IMR-90 (cell line): ENCODE data around the gene RBFA. TPM values are rescaled to one million over a fixed set of nuclear protein-coding genes. Genes with fewer than 3 reads are reported as not detected.

Source experiments
- ATAC-seq: fragments of 200-7000 bp; cut with Tn5 transposase; 2 replicates; pipeline ENCODE4 v1.9.1; 2020; ENCODE audit warnings: low read depth, mild to moderate bottlenecking, moderate library complexity
- BruUV-seq: library from RNA; stranded (reverse); fragments of 400-500 nt; replicated peaks from 2 replicates; lab custom pipeline; 2021; lab: Mats Ljungman, UMichigan
- CTCF ChIA-PET: fragments of 300-600 bp; formaldehyde crosslinking; extraction: SDS; loops from one replicate; lab custom pipeline; 2021; ENCODE audit warnings: antibody characterized with exemption; lab: Yijun Ruan, JAX
- POLR2A ChIA-PET: fragments of 300-600 bp; sonication (Branson Sonifier 250); formaldehyde crosslinking; loops from one replicate; lab custom pipeline; 2022; ENCODE audit warnings: antibody characterized with exemption; ENCODE audit not compliant: unreplicated experiment; lab: Charles Lee
- DNase-seq: peaks from one replicate; pipeline ENCODE4 v3.0.0; 2013
- H2AFZ ChIP-seq: replicated peaks from 2 replicates; pipeline ENCODE3; 2013; ENCODE audit warnings: low read length, mild to moderate bottlenecking; ENCODE audit not compliant: poor library complexity
- H2AK5ac ChIP-seq: 2 replicates; pipeline ENCODE4 v1.6.1; 2013; ENCODE audit warnings: low read depth, low read length, inconsistent platforms
- H2AK9ac ChIP-seq: replicated peaks from 2 replicates; pipeline ENCODE3; 2013; ENCODE audit warnings: mild to moderate bottlenecking, low read depth, low read length, moderate library complexity; ENCODE audit not compliant: poor library complexity
- H2BK120ac ChIP-seq: 2 replicates; pipeline ENCODE4 v1.6.1; 2013; ENCODE audit warnings: low read depth, low read length, inconsistent platforms
- H2BK15ac ChIP-seq: 3 replicates; pipeline ENCODE4 v1.6.1; 2013; ENCODE audit warnings: low read depth, low read length, inconsistent platforms
- H2BK20ac ChIP-seq: 2 replicates; pipeline ENCODE4 v1.6.1; 2013; ENCODE audit warnings: low read depth, mild to moderate bottlenecking, inconsistent platforms, low read length, moderate library complexity
- H2BK5ac ChIP-seq: 2 replicates; pipeline ENCODE4 v1.6.1; 2013; ENCODE audit warnings: mild to moderate bottlenecking, low read depth, low read length, inconsistent platforms; ENCODE audit not compliant: poor library complexity, severe bottlenecking
- H3K14ac ChIP-seq: replicated peaks from 2 replicates; pipeline ENCODE4 v1.6.1; 2013; ENCODE audit warnings: low read depth, low read length, inconsistent platforms
- H3K18ac ChIP-seq: 2 replicates; pipeline ENCODE4 v1.6.1; 2013; ENCODE audit warnings: low read depth, low read length, control low read depth
- H3K23ac ChIP-seq: 2 replicates; pipeline ENCODE4 v1.6.1; 2013; ENCODE audit warnings: low read depth, low read length, inconsistent platforms
- H3K27ac ChIP-seq: 2 replicates; pipeline ENCODE4 v1.5.1; 2013; ENCODE audit warnings: mild to moderate bottlenecking, control low read depth, low read length; ENCODE audit not compliant: insufficient read depth
- H3K27me3 ChIP-seq: 2 replicates; pipeline ENCODE4 v1.6.1; 2013; ENCODE audit warnings: low read length; ENCODE audit not compliant: control insufficient read depth, insufficient read depth
- H3K36me3 ChIP-seq: 2 replicates; pipeline ENCODE4 v1.6.1; 2013; ENCODE audit warnings: low read length, mixed read lengths; ENCODE audit not compliant: control insufficient read depth, insufficient read depth
- H3K4ac ChIP-seq: 2 replicates; pipeline ENCODE4 v1.6.1; 2013; ENCODE audit warnings: low read depth, low read length, inconsistent platforms
- H3K4me1 ChIP-seq: 2 replicates; pipeline ENCODE4 v1.6.1; 2013; ENCODE audit warnings: low read length, mixed read lengths; ENCODE audit not compliant: control insufficient read depth, insufficient read depth
- H3K4me2 ChIP-seq: 2 replicates; pipeline ENCODE4 v1.6.1; 2013; ENCODE audit warnings: low read depth, mild to moderate bottlenecking, control low read depth, low read length, moderate library complexity
- H3K4me3 ChIP-seq: 2 replicates; pipeline ENCODE4 v1.5.1; 2013; ENCODE audit warnings: low read depth, mild to moderate bottlenecking, control low read depth, low read length, moderate library complexity; ENCODE audit not compliant: insufficient read depth
- H3K56ac ChIP-seq: 2 replicates; pipeline ENCODE4 v1.6.1; 2013; ENCODE audit warnings: low read length, inconsistent platforms; ENCODE audit not compliant: insufficient read depth; ENCODE audit errors: extremely low read depth
- H3K79me1 ChIP-seq, 2 experiments: 2 replicates each; pipeline ENCODE4 v1.6.1; 2013; ENCODE audit warnings: low read length in 2 of 2, inconsistent platforms in 1 of 2, low read depth in 1 of 2
- H3K9ac ChIP-seq: 2 replicates; pipeline ENCODE4 v1.6.1; 2013; ENCODE audit warnings: low read depth, low read length, control low read depth
- H3K9me1 ChIP-seq: 2 replicates; pipeline ENCODE4 v1.6.1; 2013; ENCODE audit warnings: low read length, inconsistent platforms; ENCODE audit not compliant: insufficient read depth
- H3K9me3 ChIP-seq: 2 replicates; pipeline ENCODE4 v1.6.1; 2013; ENCODE audit warnings: low read length; ENCODE audit not compliant: control insufficient read depth, insufficient read depth
- H4K20me1 ChIP-seq: 2 replicates; pipeline ENCODE4 v1.6.1; 2013; ENCODE audit warnings: low read length, inconsistent platforms; ENCODE audit not compliant: insufficient read depth
- H4K5ac ChIP-seq: 2 replicates; pipeline ENCODE4 v1.6.1; 2013; ENCODE audit warnings: mild to moderate bottlenecking, low read depth, low read length, control low read depth
- H4K8ac ChIP-seq, 2 experiments: 2 replicates each; pipeline ENCODE4 v1.6.1; 2013; ENCODE audit warnings: low read depth in 2 of 2, low read length in 2 of 2, control low read depth in 1 of 2, inconsistent platforms in 1 of 2
- H4K91ac ChIP-seq: 2 replicates; pipeline ENCODE4 v1.6.1; 2013; ENCODE audit warnings: low read depth, low read length, inconsistent platforms; ENCODE audit not compliant: insufficient read depth
- BHLHE40 ChIP-seq: fragments of 150-350 bp; IDR thresholded peaks from 2 replicates; pipeline ENCODE4 v1.6.1; 2016; ENCODE audit warnings: mild to moderate bottlenecking, low read depth, low read length
- CEBPB ChIP-seq: IDR thresholded peaks from 2 replicates; pipeline ENCODE4 v1.6.1; 2012; ENCODE audit warnings: low read depth, low read length, improper control_type of control experiment
- MAFK ChIP-seq: IDR thresholded peaks from 2 replicates; pipeline ENCODE4 v1.6.1; 2012; ENCODE audit warnings: low read depth, low read length, improper control_type of control experiment
- MAZ ChIP-seq: IDR thresholded peaks from 2 replicates; pipeline ENCODE4 v1.6.1; 2012; ENCODE audit warnings: low read depth, mild to moderate bottlenecking, low read length, improper control_type of control experiment, moderate library complexity, borderline replicate concordance
- MXI1 ChIP-seq: IDR thresholded peaks from 2 replicates; pipeline ENCODE4 v1.6.1; 2012; ENCODE audit warnings: low read depth, mild to moderate bottlenecking, low read length, moderate library complexity, borderline replicate concordance
- NFE2L2 ChIP-seq: fragments of 150-350 bp; IDR thresholded peaks from 2 replicates; pipeline ENCODE4 v1.6.1; 2016; ENCODE audit warnings: low read depth, mild to moderate bottlenecking, low read length
- POLR2A ChIP-seq: IDR thresholded peaks from 2 replicates; pipeline ENCODE4 v1.6.1; 2012; ENCODE audit warnings: mild to moderate bottlenecking, low read depth, low read length
- RAD21 ChIP-seq: IDR thresholded peaks from 2 replicates; pipeline ENCODE4 v1.6.1; 2012; ENCODE audit warnings: low read length, improper control_type of control experiment
- RCOR1 ChIP-seq: IDR thresholded peaks from 2 replicates; pipeline ENCODE4 v1.6.1; 2012; ENCODE audit warnings: mild to moderate bottlenecking, low read length, improper control_type of control experiment; ENCODE audit not compliant: insufficient replicate concordance
- RFX5 ChIP-seq: IDR thresholded peaks from 2 replicates; pipeline ENCODE4 v1.8.0; 2012; ENCODE audit warnings: low read depth, mild to moderate bottlenecking, low read length, moderate library complexity
- SMC3 ChIP-seq: fragments of 150-350 bp; IDR thresholded peaks from 2 replicates; pipeline ENCODE4 v1.6.1; 2016; ENCODE audit warnings: low read depth, mild to moderate bottlenecking, antibody characterized with exemption, low read length, moderate library complexity
- WGBS, 2 experiments: methylation state at CpG; one replicate each; pipeline versions ENCODE4 v1.1.5 to v1.1.7; 2013; ENCODE audit warnings: missing lambda C conversion rate in 2 of 2; ENCODE audit not compliant: insufficient read length in 1 of 2; ENCODE audit errors: extremely low coverage in 2 of 2; 5-methylcytosine and 5-hydroxymethylcytosine counted together
- dilution Hi-C: fragments of 300-500 bp; cut with HindIII; formaldehyde crosslinking; loops from one replicate; pipeline ENCODE4 v1.14.3; 2018; ENCODE audit warnings: low sequenced_read_pairs; ENCODE audit not compliant: unreplicated experiment
- in situ Hi-C: fragments of 300-500 bp; cut with MboI; formaldehyde crosslinking; loops from 3 replicates; pipeline ENCODE4 v1.14.3; 2019; ENCODE audit warnings: low sequenced_read_pairs, inconsistent platforms, mixed read lengths
- intact Hi-C: fragments of 100-400 bp; cut with micrococcal nuclease; formaldehyde crosslinking; loops from 2 replicates; pipeline ENCODE4 v1.10.0; 2022
- polyA plus RNA-seq, 3 experiments: library from polyadenylated mRNA; depleted of rRNA; stranded (reverse); fragments of >200 nt; gene quantifications; 2 replicates each; pipeline ENCODE4 v1.2.3, GENCODE V29; 2012; ENCODE audit warnings: low replicate concordance in 1 of 3
- total RNA-seq: library from RNA; depleted of rRNA; stranded (reverse); fragments of >200 nt; gene quantifications from 2 replicates; pipeline ENCODE4 v1.2.3, GENCODE V29; 2012
- TF ChIP-seq, protein P1 (sequence below): conservative IDR thresholded peaks from 2 replicates; pipeline ENCODE4 v1.5.1; 2012; ENCODE audit warnings: mild to moderate bottlenecking, low read depth, low read length, improper control_type of control experiment
- TF ChIP-seq, protein P2 (sequence below): fragments of 150-350 bp; IDR thresholded peaks from 2 replicates; pipeline ENCODE4 v1.6.1; 2017; ENCODE audit warnings: mild to moderate bottlenecking, antibody characterized with exemption, low read length, low read depth
- TF ChIP-seq, protein P3 (sequence below): fragments of 150-350 bp; IDR thresholded peaks from 2 replicates; pipeline ENCODE4 v1.6.1; 2016; ENCODE audit warnings: low read depth, mild to moderate bottlenecking, low read length, moderate library complexity, borderline replicate concordance

Gene RBFA
- total and polyA plus RNA-seq, 2 of the 4 experiments (the other 2 are of a cell fraction): 21.0 to 38.0 TPM

DNA sequence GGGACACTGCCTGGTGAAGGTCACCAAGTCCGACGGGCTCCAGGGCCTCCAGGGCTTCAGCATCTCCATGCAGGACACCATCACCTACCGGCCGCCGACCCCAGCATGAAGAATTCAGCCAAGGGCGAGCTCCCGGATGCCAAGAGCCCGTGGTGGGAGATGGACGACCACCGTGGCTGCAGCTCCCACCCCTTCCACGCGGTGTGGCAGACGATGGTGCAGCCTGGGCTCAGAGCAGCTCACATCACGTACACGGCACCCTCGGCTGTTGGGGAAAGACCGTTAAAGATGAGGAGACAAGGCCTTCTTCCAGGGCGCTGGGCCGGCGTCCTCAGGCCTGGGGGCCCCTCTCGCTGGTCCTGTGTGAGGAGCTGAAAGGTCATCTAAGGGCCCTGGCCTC is 43.6 kb downstream of the RBFA start:
- TF ChIP-seq RCOR1 (no peak), CEBPB (no peak), SMC3 (no peak), MAFK (no peak), RFX5 (no peak), POLR2A (no peak), MAZ (no peak), MXI1 (no peak), BHLHE40 (no peak), RAD21 (no peak), NFE2L2 (no peak)
- TF ChIP-seq, protein P1, sequence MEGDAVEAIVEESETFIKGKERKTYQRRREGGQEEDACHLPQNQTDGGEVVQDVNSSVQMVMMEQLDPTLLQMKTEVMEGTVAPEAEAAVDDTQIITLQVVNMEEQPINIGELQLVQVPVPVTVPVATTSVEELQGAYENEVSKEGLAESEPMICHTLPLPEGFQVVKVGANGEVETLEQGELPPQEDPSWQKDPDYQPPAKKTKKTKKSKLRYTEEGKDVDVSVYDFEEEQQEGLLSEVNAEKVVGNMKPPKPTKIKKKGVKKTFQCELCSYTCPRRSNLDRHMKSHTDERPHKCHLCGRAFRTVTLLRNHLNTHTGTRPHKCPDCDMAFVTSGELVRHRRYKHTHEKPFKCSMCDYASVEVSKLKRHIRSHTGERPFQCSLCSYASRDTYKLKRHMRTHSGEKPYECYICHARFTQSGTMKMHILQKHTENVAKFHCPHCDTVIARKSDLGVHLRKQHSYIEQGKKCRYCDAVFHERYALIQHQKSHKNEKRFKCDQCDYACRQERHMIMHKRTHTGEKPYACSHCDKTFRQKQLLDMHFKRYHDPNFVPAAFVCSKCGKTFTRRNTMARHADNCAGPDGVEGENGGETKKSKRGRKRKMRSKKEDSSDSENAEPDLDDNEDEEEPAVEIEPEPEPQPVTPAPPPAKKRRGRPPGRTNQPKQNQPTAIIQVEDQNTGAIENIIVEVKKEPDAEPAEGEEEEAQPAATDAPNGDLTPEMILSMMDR: no peak
- TF ChIP-seq, protein P2, sequence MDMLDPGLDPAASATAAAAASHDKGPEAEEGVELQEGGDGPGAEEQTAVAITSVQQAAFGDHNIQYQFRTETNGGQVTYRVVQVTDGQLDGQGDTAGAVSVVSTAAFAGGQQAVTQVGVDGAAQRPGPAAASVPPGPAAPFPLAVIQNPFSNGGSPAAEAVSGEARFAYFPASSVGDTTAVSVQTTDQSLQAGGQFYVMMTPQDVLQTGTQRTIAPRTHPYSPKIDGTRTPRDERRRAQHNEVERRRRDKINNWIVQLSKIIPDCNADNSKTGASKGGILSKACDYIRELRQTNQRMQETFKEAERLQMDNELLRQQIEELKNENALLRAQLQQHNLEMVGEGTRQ: no peak
- TF ChIP-seq, protein P3, sequence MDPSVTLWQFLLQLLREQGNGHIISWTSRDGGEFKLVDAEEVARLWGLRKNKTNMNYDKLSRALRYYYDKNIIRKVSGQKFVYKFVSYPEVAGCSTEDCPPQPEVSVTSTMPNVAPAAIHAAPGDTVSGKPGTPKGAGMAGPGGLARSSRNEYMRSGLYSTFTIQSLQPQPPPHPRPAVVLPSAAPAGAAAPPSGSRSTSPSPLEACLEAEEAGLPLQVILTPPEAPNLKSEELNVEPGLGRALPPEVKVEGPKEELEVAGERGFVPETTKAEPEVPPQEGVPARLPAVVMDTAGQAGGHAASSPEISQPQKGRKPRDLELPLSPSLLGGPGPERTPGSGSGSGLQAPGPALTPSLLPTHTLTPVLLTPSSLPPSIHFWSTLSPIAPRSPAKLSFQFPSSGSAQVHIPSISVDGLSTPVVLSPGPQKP: no peak
- Histone ChIP-seq H3K36me3 (no peaks in the 10 kb centered on the region), H4K91ac (no peak overlapping the region), H2BK120ac (no peak overlapping the region), H3K27me3 (peaks cover 17% of the 10 kb centered on the region), H2AK5ac (no peak overlapping the region), H2AK9ac (no peak overlapping the region), H4K20me1 (no peaks in the 10 kb centered on the region), H2BK15ac (no peak overlapping the region), H3K9ac (no peak overlapping the region), H3K14ac (no peak overlapping the region), H4K8ac (no peak overlapping the region), H2AFZ (no peak overlapping the region), H2BK20ac (no peak overlapping the region), H3K4me2 (no peak overlapping the region), H3K9me3 (no peaks in the 10 kb centered on the region), H3K4me3 (no peak overlapping the region), H3K18ac (no peak overlapping the region), H3K4me1 (no peaks in the 10 kb centered on the region), H3K9me1 (no peaks in the 10 kb centered on the region), H3K27ac (no peak overlapping the region), H4K5ac (no peak overlapping the region), H3K4ac (no peak overlapping the region), H3K56ac (no peak overlapping the region), H3K23ac (no peak overlapping the region), H3K79me1 (no peaks in the 10 kb centered on the region), H2BK5ac (no peak overlapping the region)
- BruUV-seq: no TSS peak
- dilution Hi-C loops (no loop called here), in situ Hi-C loops (no loop called here), intact Hi-C loops (no loop called here)
- ATAC-seq (no peak), DNase-seq (no peak)
- WGBS, 2 experiments: 83% methylated on average over 10 of the region's 21 CpGs; no CpG with 5 or more reads in 1 of the 2 experiments
- ChIA-PET CTCF (no interaction called here), POLR2A (no interaction called here)
